Mucosa of gallbladder (tissue), 1 donor: Measurements from ENCODE around the gene CUX1. TPM values are rescaled to one million over a fixed set of nuclear protein-coding genes. Genes with fewer than 3 reads are reported as not detected.

ENCODE experiments used
- DNase-seq: peaks from one replicate; pipeline ENCODE4 v3.0.0-alpha.2; 2020; ENCODE audit warnings: low spot score
- total RNA-seq: library from RNA; stranded (reverse); gene quantifications from one replicate; pipeline ENCODE4 v1.2.1, GENCODE V29; 2021
- donor health status: DM: no; HTN: no; CAD: no.

The CUX1 gene
- total RNA-seq, 1 donor from 2014 or later, result 129 TPM

DNA sequence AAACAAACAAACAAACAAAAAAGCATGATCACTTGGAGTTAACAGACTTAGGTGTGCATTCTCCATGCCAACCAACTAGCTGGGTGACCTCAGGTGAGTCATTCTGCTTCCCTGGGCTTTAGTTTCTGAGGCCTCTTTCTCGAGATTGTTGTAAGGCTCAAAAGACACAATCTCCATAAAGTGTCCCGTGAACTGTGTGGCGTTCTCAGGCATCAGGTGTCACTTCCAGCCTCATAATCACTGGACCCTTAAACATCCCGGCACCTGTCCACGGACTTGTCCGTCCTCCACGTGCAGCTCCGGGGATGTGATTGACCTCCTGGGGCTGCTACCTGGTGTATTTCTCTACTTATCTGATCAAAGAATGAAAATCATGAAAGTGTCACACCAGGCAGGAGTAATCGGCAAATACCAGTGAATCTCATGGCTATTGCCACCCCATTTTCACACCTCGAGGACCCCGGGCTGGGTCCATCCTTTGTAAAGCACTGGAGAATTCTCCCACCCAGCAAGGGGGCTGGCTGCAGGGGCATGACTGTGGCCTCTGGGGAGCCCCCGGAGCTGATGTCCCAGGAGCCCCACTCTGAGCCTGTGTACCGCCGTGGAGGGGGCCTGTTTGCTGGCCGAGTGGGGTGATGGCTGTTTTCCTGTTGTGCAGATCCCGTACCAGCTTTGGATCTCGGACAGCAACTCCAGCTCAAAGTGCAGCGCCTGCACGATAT is 279.4 kb downstream of the CUX1 start:
- DNase-seq, result no peak

DNA sequence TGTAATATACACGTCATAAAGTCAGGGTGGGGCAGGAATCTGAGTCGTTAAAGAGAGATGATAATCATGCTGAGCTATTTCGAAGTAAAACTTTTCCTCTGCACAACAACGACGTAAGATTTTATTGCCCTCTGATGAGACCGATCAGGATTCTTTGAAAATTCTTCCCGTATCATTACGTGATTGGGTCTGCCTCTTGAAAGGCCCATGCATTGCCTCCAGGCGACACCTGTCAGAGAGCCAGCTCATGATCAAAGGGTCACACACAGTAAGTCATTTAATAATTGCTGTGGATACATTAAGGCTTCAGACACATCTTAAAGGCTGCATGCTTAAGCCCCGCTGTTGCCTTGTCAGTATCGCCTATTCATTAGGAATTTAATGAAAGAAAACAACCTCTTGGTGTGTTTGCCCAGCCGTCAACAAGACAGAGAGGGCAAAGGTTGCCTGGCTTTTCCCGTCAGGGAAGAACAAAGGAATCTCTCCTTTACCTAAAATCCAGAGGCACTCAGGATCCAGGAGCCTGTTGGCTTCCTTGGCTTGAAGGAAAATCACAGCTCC is 280.3 kb downstream of the CUX1 start:
- DNase-seq, result no peak

DNA sequence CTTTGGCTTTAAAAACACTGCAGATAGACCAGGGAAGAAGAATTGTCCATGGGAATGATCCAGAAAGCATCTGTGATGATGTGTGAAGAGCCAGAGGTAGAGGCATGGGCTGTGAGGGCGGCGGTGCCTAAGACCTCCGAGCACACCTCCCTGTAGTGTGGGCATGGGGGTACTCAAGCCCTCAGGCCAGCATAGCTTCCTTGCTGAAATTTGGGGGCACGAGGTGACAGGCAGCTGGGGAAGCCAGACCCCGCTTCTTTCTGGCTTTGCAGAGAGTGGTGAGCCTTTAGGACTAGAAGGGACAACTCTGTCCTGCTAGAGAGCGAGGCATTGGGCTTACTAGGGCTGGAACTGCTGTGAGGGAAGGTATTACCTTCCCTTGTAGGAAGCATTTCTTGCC is 281.6 kb downstream of the CUX1 start:
- no peak for DNase-seq

GRCh38 chr7:102099474-102099873 is 282.0 kb downstream of the CUX1 start:
- DNase-seq, result no peak

- DNase-seq, result no peak
These were observed 283.7 kb downstream of the CUX1 start for GRCh38 chr7:102101111-102101551.

GRCh38 chr7:102101926-102102325 is 284.5 kb downstream of the CUX1 start:
- no peak for DNase-seq

DNA sequence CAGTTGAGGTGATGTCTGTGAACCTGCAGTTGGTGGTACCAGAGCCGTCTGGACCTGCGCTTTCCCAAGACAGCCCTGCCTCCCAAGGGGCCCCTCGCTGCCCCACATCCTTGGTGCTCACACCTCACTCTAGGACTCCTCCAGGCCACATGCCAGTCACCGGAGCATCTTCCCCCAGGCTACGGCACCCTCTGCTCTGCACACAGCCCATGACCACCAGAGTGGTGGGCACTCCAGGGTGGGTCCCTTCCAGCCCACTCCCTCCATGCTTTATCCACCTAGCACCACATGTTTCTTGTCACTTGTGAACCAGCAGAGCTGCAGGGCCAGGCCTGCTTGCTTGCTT is 285.6 kb downstream of the CUX1 start:
- no peak for DNase-seq

GRCh38 chr7:102104245-102104644 is 286.8 kb downstream of the CUX1 start:
- no peak for DNase-seq

DNA sequence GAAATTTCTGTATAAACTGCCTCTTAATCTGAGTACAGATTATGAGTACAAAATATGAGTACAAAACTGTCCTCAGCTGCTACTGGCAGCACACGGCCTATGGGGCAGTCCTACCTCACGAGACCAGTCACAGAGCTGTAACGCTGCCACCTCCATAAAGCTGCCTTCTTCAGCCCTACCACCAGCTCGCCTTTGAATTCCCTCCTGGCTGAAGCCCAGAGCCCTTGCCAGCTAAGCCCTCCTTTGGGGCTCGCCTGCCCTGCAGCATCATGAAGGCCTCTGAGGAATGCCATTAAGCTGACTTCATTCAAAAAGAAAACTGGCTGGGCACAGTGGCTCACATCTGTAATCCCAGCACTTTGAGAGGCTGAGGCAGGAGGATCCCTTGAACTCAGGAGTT is 289.2 kb downstream of the CUX1 start:
- DNase-seq, result no peak

DNA sequence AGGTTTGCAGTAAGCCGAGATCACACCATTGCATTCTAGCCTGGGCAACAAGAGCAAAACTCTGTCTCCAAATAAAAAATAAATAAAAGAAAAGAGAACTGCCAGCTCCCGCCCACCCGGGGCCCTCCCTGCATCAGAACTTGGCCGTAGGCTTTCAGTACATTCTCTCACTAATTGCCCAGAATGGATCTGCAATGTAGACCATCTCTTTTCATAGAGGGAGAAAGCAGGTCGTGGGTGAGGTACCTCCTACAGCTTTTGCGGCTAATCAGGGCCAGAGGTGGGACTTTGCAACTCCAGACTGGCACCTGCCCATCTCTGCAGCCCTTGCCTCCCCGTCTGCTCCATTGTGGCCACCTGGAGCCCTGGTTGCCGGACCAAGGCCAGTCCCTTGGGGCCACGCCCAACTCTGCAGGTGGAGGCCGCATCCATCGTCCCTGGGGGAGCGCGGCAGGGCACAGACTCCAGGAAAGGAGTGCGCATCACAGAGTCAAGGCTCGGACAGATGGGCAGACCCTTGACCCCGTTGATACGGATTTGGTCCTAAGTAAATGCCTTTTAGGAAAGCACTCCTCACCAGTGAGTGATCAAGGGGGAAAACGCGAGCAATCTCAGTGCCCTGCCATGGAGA is 290.2 kb downstream of the CUX1 start:
- DNase-seq, result no peak

- no peak for DNase-seq
These were observed 293.9 kb downstream of the CUX1 start for GRCh38 chr7:102111061-102112041.

- DNase-seq, result no peak
These were observed 297.8 kb downstream of the CUX1 start for GRCh38 chr7:102115181-102115580.

- no peak for DNase-seq
These were observed 298.5 kb downstream of the CUX1 start for GRCh38 chr7:102115931-102116330.

DNA sequence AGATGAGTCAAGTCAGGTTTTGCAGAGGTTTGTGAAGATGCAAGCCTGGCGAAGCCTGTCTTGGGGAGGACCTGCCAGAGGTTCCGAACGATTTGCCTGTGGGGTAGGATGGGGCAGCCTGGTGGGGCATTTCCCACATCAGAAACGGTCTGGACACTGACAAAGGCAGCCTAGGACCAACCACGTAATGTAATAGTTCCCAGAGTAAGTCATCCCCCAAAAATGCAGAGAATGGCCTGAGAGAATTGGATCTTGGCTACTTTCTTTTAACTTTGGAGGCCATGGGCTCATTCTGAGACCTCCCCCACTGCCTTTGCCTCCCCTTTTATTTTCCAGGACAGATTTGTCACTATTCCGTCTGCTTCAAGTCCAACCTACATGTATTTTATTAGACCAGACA is 300.3 kb downstream of the CUX1 start:
- no peak for DNase-seq

DNA sequence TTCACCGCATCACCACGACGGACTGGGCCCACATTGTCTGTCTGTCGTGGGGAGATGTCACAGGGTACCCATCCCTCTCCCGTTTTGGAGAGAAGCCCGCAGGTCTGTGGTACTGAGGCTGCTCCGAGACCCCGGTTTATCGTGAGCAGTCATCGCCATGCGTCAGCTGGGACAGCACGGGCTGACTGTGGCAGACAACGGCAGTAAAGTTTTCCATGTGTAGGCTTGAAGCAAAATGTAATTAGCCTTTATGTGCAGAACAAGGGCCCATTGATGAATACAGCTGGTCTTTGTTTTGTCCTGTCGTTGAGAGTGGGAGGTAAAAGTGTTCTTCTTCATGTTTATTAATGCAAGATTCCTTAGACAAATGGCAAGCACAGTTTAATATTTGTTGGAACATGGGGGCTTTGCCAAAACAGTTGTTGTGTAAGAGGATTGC is 301.8 kb downstream of the CUX1 start:
- DNase-seq, result no peak

DNA sequence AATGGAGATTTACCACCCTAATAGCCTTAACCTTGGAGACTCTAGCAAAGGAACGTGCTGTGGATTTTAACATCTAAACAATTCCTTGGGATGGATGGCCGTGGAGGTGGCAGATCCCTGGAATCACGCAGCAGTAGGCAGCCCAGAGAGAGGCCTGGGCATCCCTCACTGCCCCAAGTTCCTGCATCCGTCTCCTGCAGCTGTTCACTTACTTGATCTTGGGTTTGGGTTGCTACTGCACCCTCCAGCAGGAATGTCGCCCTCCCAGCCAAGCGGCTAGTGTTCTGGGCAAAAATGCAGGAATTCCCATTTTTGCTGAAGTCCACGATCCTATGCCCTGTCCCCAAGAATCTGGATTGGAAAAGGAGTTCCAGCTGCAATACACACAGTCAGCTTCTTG is 302.5 kb downstream of the CUX1 start:
- no peak for DNase-seq

GRCh38 chr7:102120666-102121195 is 303.3 kb downstream of the CUX1 start:
- DNase-seq, result no peak

DNA sequence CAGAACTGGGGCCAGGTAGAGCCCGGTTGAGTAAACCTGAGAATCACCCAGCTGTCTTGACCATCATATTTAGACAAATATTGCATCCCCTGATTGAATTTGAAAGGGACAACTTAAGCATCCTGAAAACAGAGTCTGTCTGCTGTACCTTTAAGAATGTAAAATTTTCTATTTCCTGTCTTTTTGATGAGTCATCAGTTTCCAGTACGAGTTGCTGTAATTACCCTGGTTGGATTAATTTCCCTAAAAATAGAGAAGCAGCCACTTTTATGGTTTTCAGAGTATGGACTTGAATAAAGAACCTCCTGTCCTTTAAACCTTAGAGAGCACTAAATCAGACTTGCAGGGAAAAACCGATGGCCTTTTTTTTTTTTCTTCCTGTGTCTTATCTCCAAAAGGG is 304.6 kb downstream of the CUX1 start:
- no peak for DNase-seq

- peak; percentile 15 for DNase-seq
These were observed 307.7 kb downstream of the CUX1 start for GRCh38 chr7:102125127-102125596.

- DNase-seq, result no peak
These were observed 310.9 kb downstream of the CUX1 start for GRCh38 chr7:102128303-102128702.

DNA sequence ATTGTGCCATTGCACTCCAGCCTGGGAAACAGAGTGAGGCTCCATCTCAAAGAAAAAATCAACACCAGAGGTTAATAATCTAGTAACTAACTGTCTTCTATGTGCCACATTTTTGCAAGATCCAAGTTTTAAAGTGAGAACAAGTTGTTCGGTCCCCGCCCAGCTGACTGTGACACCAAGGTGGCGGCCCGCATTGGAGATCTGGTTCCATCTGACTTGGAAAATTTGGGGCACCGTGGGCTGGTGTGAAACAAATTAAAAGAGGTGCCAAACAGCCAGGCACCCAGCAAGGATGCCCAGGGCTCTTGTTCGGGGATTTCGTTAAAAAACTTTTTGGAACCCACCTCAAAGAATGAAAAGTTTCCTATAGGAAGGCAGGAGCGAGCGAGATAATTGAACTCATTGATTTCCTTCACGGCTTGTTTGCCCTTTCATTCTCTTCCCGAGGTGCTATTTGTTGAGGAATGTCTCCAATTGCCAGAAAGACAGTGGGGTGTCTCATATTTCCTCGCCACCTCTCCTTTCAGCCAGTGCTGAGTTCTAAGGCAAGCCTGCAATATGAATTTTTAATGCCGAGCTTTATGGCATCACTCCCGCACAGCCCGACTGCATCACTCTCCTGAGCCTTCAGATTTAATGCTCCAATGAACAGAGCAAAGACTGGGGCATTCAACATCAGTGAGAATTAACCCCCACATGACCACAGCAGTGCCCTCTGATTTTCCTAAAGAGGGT is 312.4 kb downstream of the CUX1 start:
- DNase-seq, result no peak
